GM18858 (cell line): Measurements from ENCODE around the gene SPCS1.

Source experiments
- ATAC-seq: cut with Tn5 transposase; IDR thresholded peaks from one replicate; pipeline ENCODE4 v1.9.1; 2021; ENCODE audit not compliant: unreplicated experiment

The SPCS1 gene

GRCh38 chr3:52694528-52695189 is 11.2 kb upstream of the SPCS1 start:
- ATAC-seq, result no peak

GRCh38 chr3:52695798-52696671 is 9.9 kb upstream of the SPCS1 start:
- no peak for ATAC-seq

GRCh38 chr3:52696830-52697631 is 8.9 kb upstream of the SPCS1 start:
- ATAC-seq, result no peak

GRCh38 chr3:52697632-52697965 is 8.3 kb upstream of the SPCS1 start:
- ATAC-seq, result no peak

- no peak for ATAC-seq
Measured at GRCh38 chr3:52703341-52703740, 2.6 kb upstream of the SPCS1 start.

DNA sequence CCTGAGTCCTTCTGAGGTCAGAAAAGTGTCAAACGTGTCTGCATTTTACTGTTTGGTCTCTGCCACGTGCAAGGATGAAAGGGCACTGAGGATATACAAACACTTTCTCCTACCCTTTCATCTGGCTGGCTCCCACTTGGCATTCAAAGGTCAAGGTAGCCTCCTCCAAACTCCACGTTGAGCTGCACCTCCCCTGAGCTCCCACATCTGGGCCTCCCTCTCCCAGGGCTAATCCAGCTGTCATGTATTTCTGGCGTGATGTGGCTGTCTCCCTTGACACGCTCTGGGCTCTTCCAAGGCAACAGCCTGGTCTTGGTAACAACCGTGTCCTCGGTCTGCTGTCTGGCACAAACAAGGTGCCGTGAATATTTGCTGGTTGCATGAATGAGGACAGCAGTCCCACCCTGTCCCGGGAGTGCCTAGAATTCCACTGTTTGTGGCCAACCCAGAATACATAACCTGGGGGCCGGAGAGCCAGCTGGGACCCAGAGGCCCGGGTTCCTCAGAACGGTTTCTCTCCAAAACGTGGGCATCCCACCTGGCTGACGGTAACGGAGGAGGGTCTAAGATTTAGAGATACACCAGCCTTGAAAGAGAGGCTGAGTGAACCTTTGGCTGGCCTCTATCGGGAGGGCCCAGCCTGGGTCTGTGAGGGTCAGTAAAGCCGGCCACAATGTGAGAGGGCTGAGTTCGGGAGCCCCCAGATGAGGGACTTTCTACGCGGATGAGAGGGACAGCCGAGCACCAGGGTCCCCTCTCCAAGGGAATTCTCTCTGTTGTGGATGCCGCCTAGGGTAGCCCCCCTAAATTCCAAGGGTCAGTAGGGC is 1.1 kb upstream of the SPCS1 start:
- ATAC-seq, result no peak

DNA sequence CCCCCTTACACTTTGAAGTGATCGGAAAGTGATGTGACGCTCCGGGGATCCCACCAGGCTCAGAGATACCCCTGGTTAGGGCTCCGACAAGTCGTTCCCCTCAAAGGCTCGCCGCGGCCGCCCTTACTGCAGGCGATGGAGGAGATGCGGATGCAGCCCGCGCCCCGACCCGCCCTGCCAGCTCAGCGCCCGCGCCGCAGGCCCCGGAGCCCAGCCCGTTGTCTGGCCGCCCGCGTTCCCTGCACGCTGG is 543 bp upstream of the SPCS1 start:
- ATAC-seq, result no peak

- ATAC-seq, result no peak
Measured at GRCh38 chr3:52707585-52707984, 1.7 kb downstream of the SPCS1 start.

- no peak for ATAC-seq
Measured at GRCh38 chr3:52710512-52710911, 4.6 kb downstream of the SPCS1 start.

- no peak for ATAC-seq
Measured at GRCh38 chr3:52712291-52713212, 6.6 kb downstream of the SPCS1 start.

- ATAC-seq, result no peak
Measured at GRCh38 chr3:52714335-52715302, 8.7 kb downstream of the SPCS1 start.

- ATAC-seq, result no peak
Measured at GRCh38 chr3:52715714-52716305, 9.9 kb downstream of the SPCS1 start.

DNA sequence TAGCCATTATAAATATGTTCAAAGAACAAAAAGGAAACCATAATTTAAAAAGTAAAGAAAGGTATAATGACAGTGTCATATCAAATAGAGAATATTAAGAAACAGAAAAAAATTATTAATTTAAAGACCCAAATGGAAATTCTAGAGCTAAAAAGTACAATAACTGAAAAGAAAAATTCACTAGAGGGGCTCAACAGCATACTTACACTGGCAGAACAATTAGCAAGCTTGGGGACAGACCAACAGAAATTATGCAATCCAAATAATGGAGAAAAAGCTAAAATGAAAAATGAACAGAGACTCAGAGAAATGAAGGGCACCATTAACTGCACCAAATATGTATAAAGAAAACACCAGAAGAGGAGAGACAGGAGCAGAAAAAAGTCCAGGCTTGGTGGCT is 13.7 kb downstream of the SPCS1 start:
- ATAC-seq, result no peak

DNA sequence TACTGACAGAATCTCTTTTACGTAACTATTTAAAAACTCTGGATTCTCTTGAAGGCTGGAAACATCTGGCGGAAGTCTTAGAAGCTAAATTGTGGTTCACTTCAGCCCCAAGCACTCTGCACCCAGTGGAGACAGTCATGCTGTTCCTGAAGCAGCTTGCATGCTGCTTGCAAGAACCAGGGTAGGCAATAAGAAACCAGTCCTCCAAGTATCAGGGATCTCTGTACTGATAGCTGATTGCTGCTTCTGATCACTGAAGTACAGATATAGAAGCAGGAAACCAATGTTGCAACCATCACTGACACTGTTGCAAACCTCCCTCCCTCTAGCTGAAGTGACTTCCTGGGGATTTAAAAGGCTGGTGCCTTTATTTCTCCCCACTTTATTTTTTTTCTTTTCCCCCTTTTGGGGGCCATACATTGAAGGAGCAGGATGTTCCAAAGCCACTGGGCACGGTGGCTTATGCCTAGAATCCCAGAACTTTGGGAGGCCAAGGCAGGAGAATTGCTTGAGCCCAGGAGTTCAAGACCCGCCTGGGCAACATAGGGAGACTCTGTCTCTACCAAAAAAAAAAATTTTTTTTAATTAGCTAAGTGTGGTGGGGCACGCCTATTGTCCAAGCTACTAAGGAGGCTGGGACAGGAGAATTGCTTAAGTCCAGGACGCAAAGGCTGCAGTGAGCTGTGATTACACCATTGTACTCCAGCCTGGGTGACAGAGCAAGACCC is 15.3 kb downstream of the SPCS1 start:
- ATAC-seq, result no peak

DNA sequence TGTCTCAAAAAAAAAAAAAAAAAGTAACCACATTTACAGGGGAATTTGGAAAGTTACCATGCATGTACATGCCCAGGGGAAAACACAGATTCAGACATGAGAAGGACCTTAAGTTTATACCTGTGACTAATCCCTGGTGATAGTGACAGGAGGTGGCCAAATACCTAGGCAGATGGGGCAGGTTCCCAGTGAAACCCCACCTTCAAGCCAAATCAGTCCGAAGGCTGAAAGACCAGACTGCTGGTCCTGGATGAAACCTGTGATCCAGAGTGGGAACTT is 15.8 kb downstream of the SPCS1 start:
- no peak for ATAC-seq

DNA sequence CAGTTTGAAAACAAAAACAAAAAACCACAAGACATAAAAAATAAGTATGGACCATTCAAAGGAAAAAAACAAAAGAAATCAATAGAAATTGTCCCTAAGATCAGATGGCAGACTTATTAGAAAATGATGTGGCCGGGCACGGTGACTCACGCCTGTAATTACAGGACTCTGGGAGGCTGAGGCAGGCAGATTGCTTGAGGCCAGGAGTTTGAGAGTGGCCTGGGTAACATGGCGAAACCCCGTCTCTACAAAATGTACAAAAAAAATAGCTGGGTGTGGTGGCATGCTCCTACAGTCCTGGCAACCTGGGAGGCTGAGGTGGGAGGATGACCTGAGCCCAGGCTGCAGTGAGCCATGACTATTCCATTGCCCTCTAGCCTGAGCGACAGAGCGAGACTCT is 16.6 kb downstream of the SPCS1 start:
- no peak for ATAC-seq

- ATAC-seq, result no peak
Measured at GRCh38 chr3:52723935-52724334, 18.0 kb downstream of the SPCS1 start.

DNA sequence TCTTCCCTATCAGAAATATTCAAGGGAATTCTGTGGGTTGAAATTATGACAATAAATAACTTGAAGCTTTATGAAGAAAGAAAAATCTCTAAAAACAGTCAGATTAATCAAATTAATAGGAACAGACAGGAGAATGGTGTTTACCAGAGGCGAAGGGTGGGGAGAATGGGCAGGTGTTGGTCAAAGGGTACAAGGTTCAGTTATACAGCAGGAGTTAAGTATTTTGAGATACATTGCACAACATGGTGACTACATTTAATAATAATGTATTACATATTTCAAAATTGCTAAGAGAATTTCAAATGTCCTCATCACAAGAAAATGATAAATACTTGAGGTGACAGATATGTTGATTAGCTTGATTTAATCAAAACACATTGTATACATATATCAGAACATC is 18.6 kb downstream of the SPCS1 start:
- ATAC-seq, result no peak
